Peyer's patch (tissue), 4 donors: ENCODE results near the gene ZNF79. TPM values are rescaled to one million over a fixed set of nuclear protein-coding genes. Genes with fewer than 3 reads are reported as not detected.

Experiments
- DNase-seq, 3 donors: peaks; one replicate each; pipeline ENCODE4 v3.0.0-alpha.2; 2017 to 2019
- H3K27ac ChIP-seq, 4 donors: fragments of 200-600 bp; sonication (generic); one replicate each; pipeline ENCODE4 v1.5.1; 2016 to 2019
- H3K27me3 ChIP-seq, 2 donors: fragments of 200-600 bp; sonication (generic); one replicate each; pipeline ENCODE4 v1.5.1; 2019
- H3K36me3 ChIP-seq, 3 donors: fragments of 200-600 bp; sonication (generic); one replicate each; pipeline ENCODE4 v1.5.1; 2016 to 2019
- H3K4me1 ChIP-seq, 4 donors: fragments of 200-600 bp; sonication (generic); one replicate each; pipeline ENCODE4 v1.5.1; 2016 to 2019
- H3K4me3 ChIP-seq, 4 donors: fragments of 200-600 bp; sonication (generic); 1 replicate in 3 of 4; 2 replicates in 1 of 4; pipeline ENCODE4 v1.5.1; 2016 to 2019; ENCODE audit warnings: mild to moderate bottlenecking in 1 of 4
- H3K9me3 ChIP-seq, 4 donors: fragments of 200-600 bp; sonication (generic); one replicate each; pipeline ENCODE4 v1.5.1; 2016 to 2019; ENCODE audit warnings: mild to moderate bottlenecking in 1 of 4
- POLR2A ChIP-seq, 2 donors: fragments of 450-650 bp; IDR thresholded peaks; one replicate each; pipeline ENCODE4 v1.5.1; 2017; ENCODE audit warnings: antibody characterized with exemption in 2 of 2, mild to moderate bottlenecking in 2 of 2, moderate library complexity in 2 of 2
- small RNA-seq, 2 donors: library from RNA; depleted of rRNA; stranded (forward); fragments of <200 nt; gene quantifications; one replicate each; pipeline ENCODE3, GENCODE V24; 2016
- total RNA-seq, 4 donors: library from RNA; depleted of rRNA; stranded (reverse); fragments of >200 nt; gene quantifications; one replicate each; pipeline ENCODE4 v1.1.0, GENCODE V29; 2016
- TF ChIP-seq, protein P1 (sequence below), 6 experiments: fragments of 450-650 bp in 4 of 6; fragments of 200-600 bp in 2 of 6; sonication (generic) in 1 of 6; IDR thresholded peaks; one replicate each; pipeline ENCODE4 v1.5.1; 2017 to 2019; ENCODE audit warnings: antibody characterized with exemption in 6 of 6, mild to moderate bottlenecking in 3 of 6, moderate library complexity in 1 of 6

ZNF79 gene
- total RNA-seq, 4 donors from 2014 or later, result 12.7 to 47.9 (median 14.4) TPM

DNA sequence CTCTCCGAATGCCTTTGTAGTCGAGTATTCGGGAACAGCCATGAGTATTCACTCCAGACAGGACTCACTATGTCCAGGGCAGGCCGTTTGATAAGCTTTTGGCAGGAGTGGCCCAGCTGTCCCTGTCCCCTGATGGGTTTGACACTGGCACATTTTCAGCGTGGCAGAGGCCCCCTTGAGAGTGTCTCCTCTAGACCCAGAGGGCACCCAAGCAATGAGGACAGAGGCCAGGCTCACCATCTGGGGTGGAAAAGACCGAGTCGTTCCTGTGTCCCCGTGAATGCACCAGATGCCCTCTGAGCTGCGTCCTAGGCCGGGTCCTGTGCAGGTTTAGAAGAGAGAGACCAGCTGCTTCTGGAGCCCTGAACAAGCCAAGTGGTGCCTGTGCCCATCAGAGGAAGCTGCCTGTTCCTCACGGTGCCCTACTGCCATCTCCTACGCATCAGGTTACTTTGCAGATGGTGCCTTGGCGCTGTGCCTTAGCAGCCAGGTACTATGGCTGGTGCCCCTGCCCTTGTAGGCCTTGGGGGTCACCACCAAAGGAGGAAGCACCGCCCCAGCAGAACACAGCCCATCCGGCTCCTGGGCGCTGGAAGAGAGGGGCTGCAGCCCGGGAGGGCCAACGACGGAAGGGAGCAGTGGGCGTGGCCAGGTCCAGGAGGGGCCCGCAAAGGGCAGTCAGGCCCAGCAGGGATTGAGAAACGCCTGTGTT is 69.6 kb downstream of the ZNF79 start:
- no peak for DNase-seq
- no peak overlapping the region for H3K27ac ChIP-seq
- no peaks in the 10 kb centered on the region for H3K9me3 ChIP-seq
- H3K27me3 ChIP-seq, result no peaks in the 10 kb centered on the region
- H3K4me3 ChIP-seq, result no peak overlapping the region
- H3K4me1 ChIP-seq, result peaks cover 0 to 21% (median 0%) of the 10 kb centered on the region in 4 donors
- TF ChIP-seq, protein P1, sequence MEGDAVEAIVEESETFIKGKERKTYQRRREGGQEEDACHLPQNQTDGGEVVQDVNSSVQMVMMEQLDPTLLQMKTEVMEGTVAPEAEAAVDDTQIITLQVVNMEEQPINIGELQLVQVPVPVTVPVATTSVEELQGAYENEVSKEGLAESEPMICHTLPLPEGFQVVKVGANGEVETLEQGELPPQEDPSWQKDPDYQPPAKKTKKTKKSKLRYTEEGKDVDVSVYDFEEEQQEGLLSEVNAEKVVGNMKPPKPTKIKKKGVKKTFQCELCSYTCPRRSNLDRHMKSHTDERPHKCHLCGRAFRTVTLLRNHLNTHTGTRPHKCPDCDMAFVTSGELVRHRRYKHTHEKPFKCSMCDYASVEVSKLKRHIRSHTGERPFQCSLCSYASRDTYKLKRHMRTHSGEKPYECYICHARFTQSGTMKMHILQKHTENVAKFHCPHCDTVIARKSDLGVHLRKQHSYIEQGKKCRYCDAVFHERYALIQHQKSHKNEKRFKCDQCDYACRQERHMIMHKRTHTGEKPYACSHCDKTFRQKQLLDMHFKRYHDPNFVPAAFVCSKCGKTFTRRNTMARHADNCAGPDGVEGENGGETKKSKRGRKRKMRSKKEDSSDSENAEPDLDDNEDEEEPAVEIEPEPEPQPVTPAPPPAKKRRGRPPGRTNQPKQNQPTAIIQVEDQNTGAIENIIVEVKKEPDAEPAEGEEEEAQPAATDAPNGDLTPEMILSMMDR (IDR thresholded peaks at IDR 0.05), result no peak
- no peak for TF ChIP-seq POLR2A (IDR thresholded peaks at IDR 0.05)
- H3K36me3 ChIP-seq, result peaks cover 0 to 67% (median 0%) of the 10 kb centered on the region in 3 donors

- peaks cover 0 to 62% (median 0%) of the 10 kb centered on the region in 3 donors for H3K36me3 ChIP-seq
- peaks cover 0 to 21% (median 0%) of the 10 kb centered on the region in 4 donors for H3K4me1 ChIP-seq
- DNase-seq, result no peak
- H3K9me3 ChIP-seq, result no peaks in the 10 kb centered on the region
- peak overlapping the region in 2 of 4 donors; percentile 74 to 81 for H3K27ac ChIP-seq
- H3K4me3 ChIP-seq, result no peak overlapping the region
- H3K27me3 ChIP-seq, result no peaks in the 10 kb centered on the region
- TF ChIP-seq, protein P1 (IDR thresholded peaks at IDR 0.05), result no peak
- no peak for TF ChIP-seq POLR2A (IDR thresholded peaks at IDR 0.05)
Observed at GRCh38 chr9:127494304-127494702, 70.1 kb downstream of the ZNF79 start.

Small RNA genes lying within 50 kb of the gene (small RNA-seq; reads per million reads assigned to genes)
- gene RF00019, result 0 reads per million in 2 donors
- gene SNORA65, result 121 to 288 reads per million in 2 donors

Other genes with a start within 250 kb of the ZNF79 start
- 10 to 100 TPM; 12.3 to 78.4 (median 23.7) TPM for gene GARNL3, start 159.6 kb upstream of the ZNF79 start, total RNA-seq
- gene SLC2A8, start 27.2 kb upstream of the ZNF79 start, total RNA-seq, result 10 to 100 TPM in 3 of 4 donors, 1 to 10 TPM in 1; 7.4 to 58.1 (median 42.9) TPM
- gene RPL12, start 27.0 kb downstream of the ZNF79 start, total RNA-seq, result 1,000 to 10,000 TPM in 2 of 4 donors, 100 to 1,000 TPM in 2; 621 to 1,579 (median 999) TPM
- gene LRSAM1, start 27.1 kb downstream of the ZNF79 start, total RNA-seq, result 10 to 100 TPM; 19.3 to 59.4 (median 35.3) TPM
- 10 to 100 TPM in 2 of 4 donors, 1 to 10 TPM in 2; 4.4 to 90.8 (median 12.6) TPM for gene STXBP1, start 187.9 kb downstream of the ZNF79 start, total RNA-seq